ENCODE results near the gene CISH. TPM values are rescaled to one million over a fixed set of nuclear protein-coding genes. Genes with fewer than 3 reads are reported as not detected.

The CISH gene
- total and polyA plus RNA-seq, 2 of the 4 experiments (the other 2 are of a cell fraction) = 0.90 to 4.0 TPM

GRCh38 chr3:50644561-50644960 lies 33.0 kb upstream of the CISH start:
- ATAC-seq (ENCODE audit: low read depth) = no peak
- Histone ChIP-seq H2BK15ac (ENCODE audit: low read depth, low read length) (no peak overlapping the region), H2AK5ac (ENCODE audit: low read depth, low read length) (no peak overlapping the region), H3K23ac (ENCODE audit: low read depth, low read length) (no peak overlapping the region), H3K36me3 (ENCODE audit: control insufficient read depth, insufficient read depth, low read length) (peaks cover 6% of the 10 kb centered on the region), H4K91ac (ENCODE audit: insufficient read depth, low read depth, low read length) (no peak overlapping the region), H2BK5ac (ENCODE audit: low read depth, low read length, poor library complexity, severe bottlenecking) (no peak overlapping the region), H4K5ac (ENCODE audit: low read depth, low read length) (no peak overlapping the region), H3K9ac (ENCODE audit: low read depth, low read length) (no peak overlapping the region), H2AK9ac (replicated peaks; ENCODE audit: low read depth, low read length, poor library complexity) (no peak overlapping the region), H3K4me1 (ENCODE audit: control insufficient read depth, insufficient read depth, low read length) (no peaks in the 10 kb centered on the region), H3K4me2 (ENCODE audit: low read depth, low read length) (no peak overlapping the region), H3K56ac (ENCODE audit: extremely low read depth, insufficient read depth, low read length) (no peak overlapping the region), H3K27ac (ENCODE audit: insufficient read depth, low read length) (no peak overlapping the region), H3K4ac (ENCODE audit: low read depth, low read length) (no peak overlapping the region), H3K9me3 (ENCODE audit: control insufficient read depth, insufficient read depth, low read length) (no peaks in the 10 kb centered on the region), H3K27me3 (ENCODE audit: control insufficient read depth, insufficient read depth, low read length) (no peaks in the 10 kb centered on the region), H3K79me1 (ENCODE audit: low read depth in 1 of 2, low read length in 2 of 2) (peaks cover 0 to 4% of the 10 kb centered on the region in 2 experiments; a peak in 1 of 4 replicates), H2AFZ (replicated peaks; ENCODE audit: low read length, poor library complexity) (no peak overlapping the region), H4K20me1 (ENCODE audit: insufficient read depth, low read length) (peaks cover 4% of the 10 kb centered on the region), H3K14ac (replicated peaks; ENCODE audit: low read depth, low read length) (no peak overlapping the region), H2BK20ac (ENCODE audit: low read depth, low read length) (no peak overlapping the region), H2BK120ac (ENCODE audit: low read depth, low read length) (no peak overlapping the region), H3K4me3 (ENCODE audit: insufficient read depth, low read depth, low read length) (no peak overlapping the region), H4K8ac (ENCODE audit: low read depth in 2 of 2, low read length in 2 of 2) (no peak overlapping the region), H3K18ac (ENCODE audit: low read depth, low read length) (no peak overlapping the region), H3K9me1 (ENCODE audit: insufficient read depth, low read length) (0 out of 2 replicates have a peak, but pooled peaks cover 3% of the 10 kb centered on the region)
- TF ChIP-seq CTCF (conservative IDR thresholded peaks at IDR 0.05; ENCODE audit: low read depth, low read length) = no peak
- no peak for TF ChIP-seq ELK1 (IDR thresholded peaks at IDR 0.05; ENCODE audit: borderline replicate concordance, low read depth, low read length)
- TF ChIP-seq SMC3 (IDR thresholded peaks at IDR 0.05; ENCODE audit: low read depth, low read length) = no peak
- no peak for TF ChIP-seq RAD21 (IDR thresholded peaks at IDR 0.05; ENCODE audit: low read length)
- TF ChIP-seq BHLHE40 (IDR thresholded peaks at IDR 0.05; ENCODE audit: low read depth, low read length) = no peak
- TF ChIP-seq RCOR1 (IDR thresholded peaks at IDR 0.05; ENCODE audit: insufficient replicate concordance, low read length) = no peak
- no peak for TF ChIP-seq RFX5 (IDR thresholded peaks at IDR 0.05; ENCODE audit: low read depth, low read length)
- no peak for TF ChIP-seq MXI1 (IDR thresholded peaks at IDR 0.05; ENCODE audit: borderline replicate concordance, low read depth, low read length)
- TF ChIP-seq MAZ (IDR thresholded peaks at IDR 0.05; ENCODE audit: borderline replicate concordance, low read depth, low read length) = no peak
- TF ChIP-seq POLR2A (IDR thresholded peaks at IDR 0.05; ENCODE audit: low read depth, low read length) = no peak
- no peak for TF ChIP-seq NFE2L2 (IDR thresholded peaks at IDR 0.05; ENCODE audit: low read depth, low read length)
- no peak for TF ChIP-seq USF2 (IDR thresholded peaks at IDR 0.05; ENCODE audit: low read depth, low read length)
- TF ChIP-seq MAFK (IDR thresholded peaks at IDR 0.05; ENCODE audit: low read depth, low read length) = no peak
- TF ChIP-seq FOS (IDR thresholded peaks at IDR 0.05; ENCODE audit: low read depth, low read length) = no peak
- no peak for TF ChIP-seq CEBPB (IDR thresholded peaks at IDR 0.05; ENCODE audit: low read depth, low read length)
- no peak for TF ChIP-seq CHD1 (IDR thresholded peaks at IDR 0.05; ENCODE audit: low read depth, low read length)
- ChIA-PET CTCF (interaction anchor here (0.6 kb wide), 1 partner anchor 178 kb away, joined by 4 read pairs; no protein-coding TSS in a partner anchor), POLR2A (ENCODE audit: unreplicated experiment) (interaction anchor here (0.5 kb wide), 1 partner anchor 1170 kb away, joined by 4 read pairs; no protein-coding TSS in a partner anchor)
- WGBS, 2 experiments (ENCODE audit: extremely low coverage in 2 of 2, insufficient read length in 1 of 2) = 40% methylated on average over 1 of the region's 7 CpGs; no CpG with 5 or more reads in 1 of the 2 experiments
- dilution Hi-C loops (cut with HindIII; ENCODE audit: low sequenced_read_pairs, unreplicated experiment) (no loop called here), intact Hi-C loops (cut with micrococcal nuclease) (no loop called here), in situ Hi-C loops (cut with MboI; ENCODE audit: low sequenced_read_pairs) (no loop called here)
- no peak for DNase-seq
- no TSS peak for BruUV-seq (replicated peaks)
